Activated CD8-positive, alpha-beta memory T cell treated with anti-CD3 and anti-CD28 coated beads for 36 hours (primary cell): ENCODE results near the gene SORCS2. TPM values are rescaled to one million over a fixed set of nuclear protein-coding genes. Genes with fewer than 3 reads are reported as not detected.

Experiments used
- CTCF ChIA-PET: fragments of 350-600 bp; sonication (Branson Sonifier 250); formaldehyde crosslinking; loops from one replicate; lab custom pipeline; 2021; ENCODE audit warnings: antibody characterized with exemption; lab: Charles Lee
- POLR2A ChIA-PET: fragments of 350-600 bp; sonication (Branson Sonifier 250); formaldehyde crosslinking; loops from one replicate; lab custom pipeline; 2021; ENCODE audit warnings: antibody characterized with exemption; lab: Charles Lee
- total RNA-seq, 2 experiments: library from RNA; stranded (reverse); gene quantifications; one replicate each; pipeline ENCODE4 v1.2.3, GENCODE V29; 2021

Gene SORCS2
- total RNA-seq, 2 experiments from 2014 or later, result not detected

DNA sequence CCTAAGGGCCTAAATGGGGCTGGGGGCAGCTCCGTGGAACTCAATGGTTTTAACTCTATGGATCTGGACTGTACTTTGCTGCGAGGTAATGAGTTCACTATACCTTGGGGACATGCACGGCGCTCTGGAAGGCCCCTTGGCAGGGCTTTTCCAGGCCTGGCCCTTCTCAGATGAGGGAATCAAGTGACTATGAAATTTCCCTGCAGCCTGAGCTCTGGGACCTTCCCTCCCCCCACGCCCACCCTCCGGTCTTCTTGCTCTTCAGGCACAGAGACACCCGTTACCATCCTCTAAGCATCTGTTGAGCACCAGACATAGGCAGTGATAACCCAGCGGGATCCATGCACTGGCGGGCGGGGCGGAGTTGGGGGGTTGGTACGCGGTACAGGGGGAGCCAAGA is 133.2 kb downstream of the SORCS2 start:
- POLR2A ChIA-PET, result no interaction called here
- CTCF ChIA-PET, result interaction anchor here (1.7 kb wide), 1 partner anchor 10 kb away, joined by 5 read pairs; no protein-coding TSS in a partner anchor

DNA sequence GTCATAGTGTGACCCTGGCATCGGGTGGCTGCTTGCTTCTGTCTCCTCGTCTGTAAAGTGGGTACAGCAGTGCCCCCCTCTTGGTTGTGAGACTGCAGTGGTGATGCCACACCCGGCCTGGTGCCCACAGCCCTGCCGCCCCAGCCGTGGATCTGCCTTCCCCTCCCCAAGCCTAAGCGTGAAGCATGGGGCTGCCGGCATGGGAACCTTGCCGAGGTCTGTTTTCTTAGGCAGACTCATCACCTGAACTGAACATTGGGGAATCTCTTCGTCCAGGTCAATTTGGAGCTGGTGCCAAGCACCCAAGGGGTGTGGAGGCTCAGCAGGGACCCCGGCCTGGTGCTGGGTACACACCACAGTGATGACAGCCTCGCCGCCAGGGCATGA is 134.0 kb downstream of the SORCS2 start:
- CTCF ChIA-PET, result no interaction called here
- POLR2A ChIA-PET, result no interaction called here

DNA sequence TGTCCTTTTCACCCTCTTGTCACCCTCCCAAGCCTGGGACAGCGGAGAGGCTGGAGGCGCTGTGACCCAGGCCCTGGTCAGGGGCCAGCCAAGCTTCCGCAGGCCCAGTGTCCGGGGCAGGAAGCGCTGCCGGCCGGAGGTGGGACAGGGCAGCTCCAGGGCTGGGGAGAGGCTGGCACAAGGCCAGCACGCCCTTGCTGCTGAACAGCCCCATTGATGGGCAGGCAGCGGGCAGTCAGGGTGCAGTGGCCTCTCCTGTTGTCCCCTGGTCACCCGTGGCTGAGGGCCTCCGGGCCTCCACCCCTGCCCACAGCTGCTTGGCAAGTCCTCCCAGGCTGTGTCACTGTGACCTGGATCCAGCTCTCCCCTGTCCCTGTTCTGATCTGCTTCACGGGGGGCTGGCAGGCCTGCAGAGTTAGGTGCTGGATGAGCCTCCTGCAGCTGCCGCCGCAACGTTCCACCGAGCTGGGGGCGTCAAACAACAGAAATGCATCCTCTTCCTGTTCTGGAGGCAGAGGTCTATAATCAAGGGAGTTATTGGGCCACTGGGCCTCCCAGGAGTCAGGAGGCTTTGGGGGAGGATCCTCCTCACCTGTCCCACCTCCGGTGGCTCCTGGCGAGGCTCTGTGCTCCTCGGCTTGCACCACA is 134.5 kb downstream of the SORCS2 start:
- POLR2A ChIA-PET, result no interaction called here
- CTCF ChIA-PET, result no interaction called here

DNA sequence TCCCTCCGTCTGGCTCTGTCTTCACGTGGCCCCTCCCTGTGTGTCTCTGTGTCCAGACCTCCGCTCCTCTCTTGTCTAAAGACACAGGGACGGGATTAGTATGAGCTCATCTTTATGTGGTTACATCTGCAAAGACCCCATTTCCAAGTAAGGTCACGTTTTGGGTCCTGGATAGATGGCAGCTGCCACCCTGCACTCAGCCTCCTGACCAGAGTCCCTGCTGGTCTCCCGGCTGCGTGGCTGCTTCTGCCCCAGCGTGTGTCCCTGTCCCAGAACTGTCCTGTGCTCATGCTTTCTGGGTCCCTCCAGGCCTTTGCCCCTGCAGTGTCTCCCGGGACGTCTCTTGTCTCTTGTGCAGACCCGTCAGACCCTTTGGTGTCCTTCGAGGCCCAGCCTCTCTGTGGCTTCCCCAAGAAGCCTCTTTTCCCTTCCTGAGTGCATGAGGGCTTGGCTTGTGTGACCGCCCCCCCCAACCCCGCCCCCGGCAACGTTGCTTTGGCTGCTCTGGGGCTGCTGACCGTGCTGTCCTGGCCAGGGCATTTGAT is 135.1 kb downstream of the SORCS2 start:
- ChIA-PET CTCF (no interaction called here), POLR2A (no interaction called here)

DNA sequence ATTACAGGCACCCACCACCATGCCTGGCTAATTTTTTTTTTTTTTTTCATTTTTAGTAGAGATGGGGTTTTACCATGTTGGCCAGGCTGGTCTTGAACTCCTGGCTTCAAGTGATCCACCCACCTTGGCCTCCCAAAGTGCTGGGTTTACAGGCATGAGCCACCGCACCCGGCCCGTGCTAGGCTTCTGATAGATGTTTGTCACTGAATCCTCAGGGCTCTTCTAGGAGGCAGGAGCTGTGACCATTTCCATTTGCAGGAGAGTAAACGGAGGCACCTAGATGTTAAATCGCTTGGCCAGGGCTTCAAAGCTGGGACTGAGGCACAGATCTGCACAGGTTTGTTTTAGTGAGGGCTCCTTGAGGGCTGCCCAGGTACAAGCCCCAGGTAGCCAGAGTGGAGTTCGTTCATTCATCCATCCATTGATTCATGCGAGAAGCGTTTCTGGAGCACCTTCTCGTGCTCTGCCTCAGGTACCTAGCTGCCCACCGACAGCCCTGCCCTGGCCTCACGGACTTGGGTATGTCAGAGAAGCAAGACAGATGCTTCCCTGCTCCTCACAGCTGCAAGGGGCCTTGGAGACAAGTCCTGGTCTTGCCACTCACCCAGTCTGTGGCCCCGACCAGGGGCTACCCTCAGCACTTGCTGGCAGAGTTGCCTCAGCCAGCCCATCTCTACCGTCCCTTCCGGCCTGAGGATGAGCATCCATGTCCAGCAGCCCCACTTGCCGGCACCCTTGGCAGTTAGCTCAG is 136.0 kb downstream of the SORCS2 start:
- ChIA-PET CTCF (interaction anchor here (0.6 kb wide), 1 partner anchor 24 kb away, joined by 3 read pairs; no protein-coding TSS in a partner anchor), POLR2A (no interaction called here)

DNA sequence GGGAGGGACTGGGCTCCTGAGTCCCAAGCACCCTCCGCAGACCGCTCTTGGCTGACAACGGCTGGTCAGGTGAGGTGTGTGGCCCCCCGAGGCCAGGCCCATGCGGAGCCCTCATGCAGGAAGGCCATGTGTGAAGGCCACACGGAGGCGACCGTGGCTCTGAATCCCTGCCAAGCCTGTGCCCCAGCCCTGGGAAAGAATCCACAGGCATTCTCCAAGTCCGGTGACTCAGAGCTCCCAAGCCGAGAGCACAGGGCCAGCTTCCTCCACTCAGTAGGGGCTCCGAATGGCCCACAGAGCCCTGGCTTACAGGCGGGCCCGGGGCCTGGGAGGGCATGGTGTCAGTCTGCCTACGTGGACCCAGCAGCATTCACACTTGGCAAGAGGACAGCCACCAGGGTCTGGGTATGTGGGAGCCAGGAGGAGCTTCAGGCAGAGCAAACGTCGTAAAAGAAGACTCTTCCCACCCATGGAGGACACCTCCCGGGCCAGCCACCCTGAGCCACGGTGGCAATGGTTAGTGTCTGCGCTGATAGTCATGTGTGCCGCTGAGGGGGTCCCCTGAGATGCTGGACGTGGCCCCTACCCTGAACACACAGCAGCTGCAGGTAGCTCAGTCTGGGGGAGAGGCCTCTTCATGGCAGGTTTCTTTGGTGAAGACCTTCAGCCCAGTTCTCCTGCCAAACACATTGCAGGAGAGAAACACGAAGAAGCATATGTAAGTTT is 136.7 kb downstream of the SORCS2 start:
- POLR2A ChIA-PET, result no interaction called here
- CTCF ChIA-PET, result no interaction called here

DNA sequence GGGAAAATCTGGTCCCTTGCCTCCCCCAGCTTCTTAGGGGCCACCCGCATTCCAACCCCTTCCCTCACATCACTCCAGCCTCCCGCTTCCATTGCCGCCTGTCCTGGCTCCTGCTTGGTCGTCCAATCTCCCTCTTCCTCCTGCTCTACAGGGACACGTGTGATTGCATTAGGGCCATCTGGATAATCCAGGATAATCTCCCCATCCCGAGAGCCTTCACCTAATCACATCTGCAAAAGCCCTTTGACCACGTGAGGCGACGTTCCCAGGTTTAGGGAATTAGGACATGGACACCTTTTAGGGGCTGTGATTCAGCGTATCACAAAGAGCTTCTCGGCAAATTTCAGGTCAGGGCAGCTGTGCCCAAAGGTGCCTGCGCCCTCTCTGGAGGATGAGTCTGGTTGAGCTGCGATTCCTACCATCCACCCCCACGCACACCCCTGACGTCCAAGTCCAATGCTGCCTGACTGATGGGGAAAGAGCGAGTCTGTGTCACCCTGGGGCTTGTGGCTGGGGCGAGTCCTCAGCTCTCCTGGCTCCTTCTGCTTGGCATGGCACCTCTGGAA is 137.8 kb downstream of the SORCS2 start:
- ChIA-PET CTCF (no interaction called here), POLR2A (no interaction called here)

DNA sequence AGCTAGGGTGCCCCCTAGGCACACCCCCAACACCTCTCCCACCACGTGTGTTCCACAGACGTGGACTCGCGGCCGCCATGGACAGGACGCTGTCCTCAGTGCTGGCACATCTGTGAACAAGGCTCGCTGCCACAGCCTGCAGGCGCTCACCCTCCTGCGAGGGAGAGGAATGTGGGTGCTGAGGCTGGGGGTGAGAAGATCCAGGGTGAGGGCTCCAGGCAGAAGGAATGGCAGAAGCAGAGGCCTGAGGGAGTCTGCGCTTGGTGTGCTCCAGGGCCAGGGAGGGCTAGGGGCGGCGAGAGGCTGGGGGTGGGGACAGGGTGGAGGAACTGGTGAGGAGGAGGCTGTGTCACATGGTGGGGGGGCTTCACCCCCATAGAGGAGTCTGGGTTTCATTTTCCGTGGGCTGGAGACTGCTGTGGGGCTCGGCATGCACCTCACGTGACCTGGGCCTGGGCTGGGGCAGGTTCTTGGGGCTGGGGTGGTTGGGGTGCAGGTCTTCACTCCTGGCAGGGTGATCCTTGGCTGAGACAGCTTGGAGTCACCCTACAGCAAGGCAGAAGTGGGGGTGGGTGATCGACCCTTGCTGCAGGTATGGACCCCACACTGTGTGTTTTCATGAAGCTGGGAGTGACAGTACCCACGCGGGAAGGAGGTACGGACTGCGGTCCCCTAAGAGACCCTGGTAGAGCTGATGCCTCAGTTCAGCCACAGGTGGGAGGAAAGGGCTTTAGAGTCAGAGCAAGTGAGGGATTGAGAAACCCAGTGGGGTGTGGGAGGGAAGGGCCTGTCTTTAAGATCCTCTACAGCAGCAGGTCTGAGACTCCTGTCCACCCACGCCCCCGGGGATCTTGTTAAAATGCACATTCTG is 138.7 kb downstream of the SORCS2 start:
- CTCF ChIA-PET, result no interaction called here
- POLR2A ChIA-PET, result no interaction called here

DNA sequence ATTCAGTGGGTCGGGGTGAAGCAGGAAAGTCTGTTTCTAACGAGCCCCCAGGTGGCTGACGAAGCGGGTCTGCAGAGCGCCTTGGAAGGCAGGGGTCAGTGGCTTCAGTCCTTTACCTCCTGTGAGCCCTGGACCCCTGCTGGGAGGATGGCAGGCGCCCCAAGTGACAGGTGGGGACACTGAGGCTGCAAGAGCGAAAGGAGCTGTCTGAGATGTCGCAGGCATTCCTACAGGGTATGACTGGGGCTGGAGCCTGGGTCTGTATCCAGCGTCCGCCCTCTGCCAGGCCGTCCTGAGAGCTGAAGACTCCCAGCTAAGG is 139.3 kb downstream of the SORCS2 start:
- ChIA-PET POLR2A (no interaction called here), CTCF (no interaction called here)

DNA sequence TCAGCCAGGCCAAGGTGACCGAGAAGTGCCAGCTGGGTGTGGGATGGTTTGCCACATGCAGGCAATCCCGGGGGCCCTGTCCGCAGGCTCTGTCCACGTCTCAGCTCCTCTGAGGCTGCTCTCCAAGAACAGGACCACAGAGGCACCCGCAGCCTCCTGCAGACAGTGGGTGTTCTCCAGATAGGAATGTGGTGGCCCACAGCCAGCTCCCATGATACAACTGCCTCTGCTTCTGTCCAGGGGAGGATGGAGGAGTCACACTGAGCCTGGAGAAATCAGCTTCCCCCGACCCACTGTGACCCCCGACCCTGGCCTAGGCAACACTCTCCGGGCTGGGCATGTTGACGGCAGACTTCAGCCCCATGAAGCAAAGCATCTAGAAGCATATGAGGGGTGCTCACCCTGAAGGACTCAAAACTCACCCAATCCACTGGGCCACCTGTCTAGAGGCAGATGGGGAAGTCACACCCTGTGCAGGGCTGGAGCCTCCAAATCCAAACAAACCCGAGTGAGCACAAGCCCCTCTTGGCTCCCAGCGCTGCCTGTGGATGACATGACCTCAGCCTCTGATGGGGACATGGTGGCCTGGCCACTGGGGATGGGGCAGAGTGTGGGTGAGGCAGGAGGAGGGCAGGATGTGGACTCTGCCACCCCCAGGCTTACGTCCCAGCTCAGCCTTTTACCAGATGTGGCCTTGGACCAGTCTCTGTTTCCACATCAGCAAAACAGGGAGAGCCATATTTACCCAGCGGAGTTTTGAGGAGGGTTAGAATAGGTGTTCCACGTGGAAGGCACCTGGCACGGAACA is 140.1 kb downstream of the SORCS2 start:
- CTCF ChIA-PET, result no interaction called here
- POLR2A ChIA-PET, result no interaction called here

DNA sequence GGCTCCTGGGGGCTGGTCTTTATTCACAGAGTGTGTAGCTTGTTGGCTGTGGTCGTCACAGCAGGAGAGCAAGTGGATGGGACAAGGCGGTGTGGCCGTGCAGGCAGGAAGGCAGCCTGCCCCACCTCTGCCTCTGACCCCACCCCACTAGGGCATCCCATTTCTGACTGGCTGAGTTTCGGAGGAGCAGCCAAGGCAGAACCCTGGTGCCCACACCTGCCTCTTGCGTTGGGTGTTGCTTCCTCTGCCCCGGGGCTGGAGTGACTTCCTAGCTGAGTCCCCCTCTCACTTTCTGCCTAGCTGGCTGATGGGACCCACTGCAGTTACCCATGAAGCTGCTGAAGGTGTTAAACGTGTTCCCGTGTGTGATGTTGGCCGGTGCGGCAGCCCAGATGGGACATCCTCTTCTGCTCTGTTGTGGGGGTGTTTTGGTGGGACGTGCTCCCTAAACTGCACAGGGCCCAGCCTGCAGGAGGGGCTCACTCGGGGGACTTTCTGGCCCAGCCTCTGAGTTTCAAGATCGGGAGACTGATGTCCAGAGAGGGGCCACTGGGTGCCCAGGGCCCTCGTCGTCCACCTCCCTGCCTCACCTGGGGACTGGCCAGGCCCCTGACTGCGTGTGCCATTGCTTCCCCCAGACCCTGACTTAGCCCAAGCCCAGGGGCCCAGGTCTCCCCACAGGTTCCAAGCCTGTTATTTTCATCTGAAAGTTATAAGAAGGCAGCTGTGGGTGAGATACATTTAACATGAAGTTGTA is 140.9 kb downstream of the SORCS2 start:
- ChIA-PET POLR2A (no interaction called here), CTCF (no interaction called here)

DNA sequence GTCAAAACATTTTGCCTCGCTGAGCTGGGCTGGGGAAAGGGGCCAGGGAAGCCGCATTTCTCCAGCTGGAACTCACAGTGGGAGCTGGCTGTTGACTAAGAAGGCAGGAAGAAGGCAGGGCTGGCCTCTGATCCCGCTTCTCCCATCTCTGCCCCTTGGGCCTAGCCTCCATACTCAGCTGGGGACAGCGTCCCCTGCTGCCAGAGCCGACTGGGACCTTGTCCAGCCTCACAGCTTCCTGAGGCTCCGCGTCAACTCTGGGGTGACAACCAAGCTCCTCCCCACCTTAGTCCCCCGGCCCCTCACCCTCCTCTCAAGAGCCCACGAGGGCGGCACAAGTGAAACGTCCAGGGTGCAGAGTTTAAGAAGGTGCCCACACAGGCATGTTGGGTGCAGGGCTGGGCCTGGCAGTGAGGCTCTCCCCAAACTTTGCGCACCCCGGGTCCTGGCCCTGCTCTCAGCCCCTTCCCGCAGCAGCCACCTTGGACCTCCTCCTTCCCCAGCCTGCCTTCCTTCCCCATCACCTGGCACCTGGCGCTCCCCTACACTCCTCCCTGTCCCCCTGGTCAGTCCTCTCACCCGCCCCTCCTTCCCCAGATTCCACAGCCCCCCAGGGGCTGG is 141.6 kb downstream of the SORCS2 start:
- ChIA-PET POLR2A (no interaction called here), CTCF (no interaction called here)

DNA sequence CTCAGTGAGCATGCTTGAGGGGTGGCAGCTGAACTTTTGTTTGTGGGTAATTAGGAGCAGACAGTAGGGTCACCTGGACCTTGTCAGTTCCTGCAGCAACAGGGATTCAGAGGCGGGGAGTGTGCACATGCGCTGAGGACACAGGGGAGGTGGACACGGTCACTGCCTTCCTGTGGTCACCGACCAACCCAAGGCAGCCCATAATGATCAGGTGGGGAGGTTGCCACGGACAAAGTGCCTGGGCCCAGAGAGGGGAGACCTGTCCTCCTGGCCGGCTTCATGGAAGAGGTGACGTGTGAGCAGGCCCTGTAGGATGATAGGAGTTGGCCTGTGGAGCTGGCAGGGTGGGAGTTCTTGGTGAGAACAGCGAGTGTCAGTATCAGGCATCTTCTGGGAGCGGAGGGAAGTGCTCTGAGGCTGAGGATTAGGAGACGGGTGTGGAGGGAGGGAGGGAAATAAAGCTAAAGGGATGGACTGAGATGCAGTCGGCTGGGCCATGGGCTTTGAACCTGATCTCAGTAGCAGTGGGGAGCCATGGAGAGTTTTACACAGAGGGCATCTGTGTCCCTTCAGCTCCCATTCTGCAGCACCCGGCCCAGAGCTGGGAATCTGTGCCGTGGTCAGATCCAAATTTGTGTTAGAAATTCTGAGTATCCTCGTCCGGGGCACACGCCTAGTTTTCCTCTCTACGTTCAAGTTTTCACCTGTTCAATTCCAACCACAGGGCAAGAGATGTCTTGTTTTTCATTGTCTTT is 142.4 kb downstream of the SORCS2 start:
- POLR2A ChIA-PET, result no interaction called here
- CTCF ChIA-PET, result interaction anchor here (1.4 kb wide), 1 partner anchor 10 kb away, joined by 5 read pairs; no protein-coding TSS in a partner anchor

DNA sequence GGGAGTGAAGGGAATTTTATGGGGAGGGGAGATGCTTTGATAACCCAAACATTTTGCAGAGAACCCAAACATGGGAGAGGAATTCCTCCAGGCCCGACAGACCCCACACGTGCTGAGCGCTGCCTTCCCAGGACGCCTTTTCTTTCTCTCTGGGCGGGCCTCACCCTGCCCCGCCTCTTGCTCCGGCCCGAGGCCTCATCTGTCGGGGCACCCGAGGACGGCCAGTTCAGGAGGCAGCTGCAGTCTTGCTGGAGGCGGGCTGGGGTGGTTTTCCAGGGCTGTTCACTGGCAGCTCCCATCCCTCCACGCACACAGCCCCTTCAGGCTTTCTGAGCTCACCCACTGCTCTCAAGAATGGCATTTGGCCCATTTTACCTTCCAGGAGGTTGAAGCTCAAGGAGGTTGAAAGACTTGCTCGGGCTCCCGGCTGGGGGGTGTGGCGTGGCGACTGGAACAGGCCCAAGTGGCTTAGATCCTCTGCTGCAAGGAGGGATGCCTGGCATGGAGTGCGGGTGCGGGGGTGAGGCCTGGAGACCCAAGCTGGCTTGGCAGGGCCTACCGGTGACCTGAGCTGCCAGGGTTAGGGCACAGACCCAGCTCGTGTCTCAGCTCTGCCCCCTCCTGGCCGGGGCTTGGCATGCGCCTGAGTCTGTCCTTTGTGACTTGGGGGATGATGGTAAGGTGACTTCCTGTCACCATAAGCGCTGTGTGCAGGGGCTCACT is 143.2 kb downstream of the SORCS2 start:
- CTCF ChIA-PET, result interaction anchor here (0.8 to 1.4 kb wide), 2 partner anchors 11 to 385 kb away, joined by 3 to 5 read pairs; no protein-coding TSS in a partner anchor

DNA sequence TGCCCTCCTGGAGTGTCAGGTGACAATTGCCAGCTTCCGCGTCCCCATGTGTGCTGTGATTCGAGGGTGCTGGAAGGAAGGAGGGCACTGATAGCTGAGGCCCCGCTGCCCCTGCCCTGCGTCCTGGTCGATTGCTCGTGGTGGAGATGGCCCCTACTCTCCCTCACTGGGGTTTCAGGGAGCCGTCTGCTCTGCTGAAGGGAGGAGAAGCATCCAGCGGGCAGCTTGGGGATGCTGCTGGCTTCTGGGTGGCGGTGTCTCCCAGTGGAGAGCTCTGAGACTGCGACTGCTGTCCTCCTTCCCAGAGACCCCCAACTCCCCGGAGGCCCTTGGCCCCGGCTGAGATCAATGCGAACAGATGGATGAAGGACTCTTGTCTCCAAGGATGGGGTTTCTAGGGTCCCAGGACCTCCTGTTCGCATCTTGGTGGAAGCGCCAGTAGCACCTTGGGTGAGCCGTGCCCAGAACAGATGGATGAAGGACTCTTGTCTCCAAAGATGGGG is 143.8 kb downstream of the SORCS2 start:
- ChIA-PET POLR2A (no interaction called here), CTCF (interaction anchor here (0.8 kb wide), 1 partner anchor 384 kb away, joined by 3 read pairs; no protein-coding TSS in a partner anchor)

More for the DNA sequence above, 143.2 kb downstream of the SORCS2 start:
- POLR2A ChIA-PET, result no interaction called here
